ENCODE measurements around the gene BPIFA1. TPM values are rescaled to one million over a fixed set of nuclear protein-coding genes. Genes with fewer than 3 reads are reported as not detected.

Gene BPIFA1
- total RNA-seq, 1 donor from 2014 or later = not detected

Other genes with a start within 250 kb of the BPIFA1 start
- gene SUN5, start 231.6 kb upstream of the BPIFA1 start, total RNA-seq = not detected
- gene BPIFB2, start 228.3 kb upstream of the BPIFA1 start, total RNA-seq = not detected
- not detected for gene BPIFB6, start 204.3 kb upstream of the BPIFA1 start, total RNA-seq
- not detected for gene BPIFB3, start 182.1 kb upstream of the BPIFA1 start, total RNA-seq
- not detected for gene BPIFB4, start 156.4 kb upstream of the BPIFA1 start, total RNA-seq
- not detected for gene BPIFA2, start 67.8 kb upstream of the BPIFA1 start, total RNA-seq
- gene BPIFA3, start 18.6 kb upstream of the BPIFA1 start, total RNA-seq = not detected
- gene BPIFB1, start 47.2 kb downstream of the BPIFA1 start, total RNA-seq = not detected
- 20.4 TPM for gene CDK5RAP1, start 165.5 kb downstream of the BPIFA1 start, total RNA-seq
- 36.5 TPM for gene SNTA1, start 207.8 kb downstream of the BPIFA1 start, total RNA-seq

All from skeletal muscle tissue (tissue), 1 donor.